Ascending aorta (tissue), 2 donors: Measurements from ENCODE around the gene KIF14. TPM values are rescaled to one million over a fixed set of nuclear protein-coding genes. Genes with fewer than 3 reads are reported as not detected.
"Not testable (repeated sequence)": the region's sequence is repeated elsewhere in the genome, so short reads cannot be mapped to it uniquely, and the experiment has no call there.

Source experiments
- DNase-seq, 2 donors: peaks; one replicate each; pipeline ENCODE4 v3.0.0-alpha.2; 2019; ENCODE audit warnings: low spot score in 2 of 2
- H3K27ac ChIP-seq, 2 donors: fragments of 200-600 bp; sonication (generic); one replicate each; pipeline ENCODE4 v1.5.1; 2016 to 2017; ENCODE audit warnings: mild to moderate bottlenecking in 1 of 2
- H3K27me3 ChIP-seq: fragments of 200-600 bp; sonication (generic); one replicate; pipeline ENCODE4 v1.5.1; 2017
- H3K36me3 ChIP-seq, 2 donors: fragments of 200-600 bp; sonication (generic); one replicate each; pipeline ENCODE4 v1.5.1; 2016
- H3K4me1 ChIP-seq, 2 donors: fragments of 200-600 bp; sonication (generic); one replicate each; pipeline ENCODE4 v1.5.1; 2016 to 2017; ENCODE audit warnings: mild to moderate bottlenecking in 1 of 2
- H3K4me3 ChIP-seq, 2 donors: fragments of 200-600 bp; sonication (generic); one replicate each; pipeline ENCODE4 v1.5.1; 2016 to 2017; ENCODE audit warnings: mild to moderate bottlenecking in 1 of 2
- H3K9me3 ChIP-seq, 2 donors: fragments of 200-600 bp; sonication (generic); one replicate each; pipeline ENCODE4 v1.5.1; 2016
- intact Hi-C: fragments of 100-400 bp; cut with DNase I; formaldehyde crosslinking; loops from one replicate; pipeline ENCODE4 v1.15.1; 2023
- total RNA-seq: library from RNA; depleted of rRNA; stranded (reverse); fragments of >200 nt; gene quantifications from one replicate; pipeline ENCODE4 v1.1.0, GENCODE V29; 2016
- TF ChIP-seq, protein P1 (sequence below), 3 experiments: fragments of 200-600 bp in 2 of 3; fragments of 450-650 bp in 1 of 3; sonication (generic) in 2 of 3; IDR thresholded peaks; one replicate each; pipeline ENCODE4 v1.5.1; 2016 to 2019; ENCODE audit warnings: antibody characterized with exemption in 3 of 3, mild to moderate bottlenecking in 1 of 3, moderate library complexity in 1 of 3

The KIF14 gene
- total RNA-seq, 1 donor from 2014 or later: not detected

DNA sequence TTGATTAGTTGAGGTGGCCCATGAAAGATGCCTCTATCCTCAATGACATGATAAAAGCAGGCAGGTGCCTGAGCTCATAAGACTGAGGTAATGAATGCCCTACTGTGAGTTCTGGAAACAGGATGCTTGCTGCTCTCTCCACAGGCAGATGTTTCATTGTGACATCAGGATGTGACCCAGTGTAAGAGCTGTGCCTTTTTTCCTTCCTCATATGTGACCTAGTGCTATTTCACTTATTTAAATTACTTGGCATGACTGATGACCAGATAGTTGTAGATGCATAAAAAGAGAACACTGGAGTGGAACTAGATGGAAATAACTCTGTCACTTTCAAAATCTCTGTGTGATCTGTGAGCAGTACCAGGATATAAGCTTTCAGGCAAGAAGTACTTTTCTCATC lies 31.9 kb downstream of the KIF14 start:
- TF ChIP-seq, protein P1, sequence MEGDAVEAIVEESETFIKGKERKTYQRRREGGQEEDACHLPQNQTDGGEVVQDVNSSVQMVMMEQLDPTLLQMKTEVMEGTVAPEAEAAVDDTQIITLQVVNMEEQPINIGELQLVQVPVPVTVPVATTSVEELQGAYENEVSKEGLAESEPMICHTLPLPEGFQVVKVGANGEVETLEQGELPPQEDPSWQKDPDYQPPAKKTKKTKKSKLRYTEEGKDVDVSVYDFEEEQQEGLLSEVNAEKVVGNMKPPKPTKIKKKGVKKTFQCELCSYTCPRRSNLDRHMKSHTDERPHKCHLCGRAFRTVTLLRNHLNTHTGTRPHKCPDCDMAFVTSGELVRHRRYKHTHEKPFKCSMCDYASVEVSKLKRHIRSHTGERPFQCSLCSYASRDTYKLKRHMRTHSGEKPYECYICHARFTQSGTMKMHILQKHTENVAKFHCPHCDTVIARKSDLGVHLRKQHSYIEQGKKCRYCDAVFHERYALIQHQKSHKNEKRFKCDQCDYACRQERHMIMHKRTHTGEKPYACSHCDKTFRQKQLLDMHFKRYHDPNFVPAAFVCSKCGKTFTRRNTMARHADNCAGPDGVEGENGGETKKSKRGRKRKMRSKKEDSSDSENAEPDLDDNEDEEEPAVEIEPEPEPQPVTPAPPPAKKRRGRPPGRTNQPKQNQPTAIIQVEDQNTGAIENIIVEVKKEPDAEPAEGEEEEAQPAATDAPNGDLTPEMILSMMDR (IDR thresholded peaks at IDR 0.05): no peak
- H3K4me3 ChIP-seq: no peak overlapping the region
- no peaks in the 10 kb centered on the region for H3K9me3 ChIP-seq
- no peak overlapping the region for H3K27ac ChIP-seq
- no peak for DNase-seq
- intact Hi-C loops: no loop called here
- no peaks in the 10 kb centered on the region for H3K36me3 ChIP-seq
- no peaks in the 10 kb centered on the region for H3K4me1 ChIP-seq
- no peaks in the 10 kb centered on the region for H3K27me3 ChIP-seq

DNA sequence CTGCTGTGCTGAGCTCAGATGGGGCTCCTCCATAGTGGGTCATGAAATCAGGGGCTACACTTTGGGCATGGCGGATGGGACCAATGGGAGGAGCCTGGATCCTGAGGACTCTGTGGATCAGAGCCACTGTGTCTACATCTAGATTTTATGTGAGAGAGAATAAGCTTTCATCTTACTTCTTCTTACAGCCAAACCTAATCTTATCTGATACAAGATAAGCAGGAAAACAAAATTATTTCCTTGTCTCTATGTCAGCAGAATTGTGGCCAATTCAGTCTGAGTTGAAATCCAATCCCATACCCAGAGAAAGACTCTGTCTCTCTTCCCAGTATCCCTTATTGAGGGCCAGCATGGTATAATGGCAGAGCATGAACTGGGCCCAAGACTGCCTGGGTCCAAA lies 56.2 kb downstream of the KIF14 start:
- H3K9me3 ChIP-seq: no peaks in the 10 kb centered on the region
- H3K27ac ChIP-seq: no peak overlapping the region
- no peak for DNase-seq
- H3K36me3 ChIP-seq: no peaks in the 10 kb centered on the region
- H3K27me3 ChIP-seq: no peaks in the 10 kb centered on the region
- no peaks in the 10 kb centered on the region for H3K4me1 ChIP-seq
- no peak overlapping the region for H3K4me3 ChIP-seq
- intact Hi-C loops: no loop called here
- TF ChIP-seq, protein P1 (IDR thresholded peaks at IDR 0.05): no peak

GRCh38 chr1:200561856-200562214 lies 58.7 kb downstream of the KIF14 start:
- intact Hi-C loops: no loop called here

DNA sequence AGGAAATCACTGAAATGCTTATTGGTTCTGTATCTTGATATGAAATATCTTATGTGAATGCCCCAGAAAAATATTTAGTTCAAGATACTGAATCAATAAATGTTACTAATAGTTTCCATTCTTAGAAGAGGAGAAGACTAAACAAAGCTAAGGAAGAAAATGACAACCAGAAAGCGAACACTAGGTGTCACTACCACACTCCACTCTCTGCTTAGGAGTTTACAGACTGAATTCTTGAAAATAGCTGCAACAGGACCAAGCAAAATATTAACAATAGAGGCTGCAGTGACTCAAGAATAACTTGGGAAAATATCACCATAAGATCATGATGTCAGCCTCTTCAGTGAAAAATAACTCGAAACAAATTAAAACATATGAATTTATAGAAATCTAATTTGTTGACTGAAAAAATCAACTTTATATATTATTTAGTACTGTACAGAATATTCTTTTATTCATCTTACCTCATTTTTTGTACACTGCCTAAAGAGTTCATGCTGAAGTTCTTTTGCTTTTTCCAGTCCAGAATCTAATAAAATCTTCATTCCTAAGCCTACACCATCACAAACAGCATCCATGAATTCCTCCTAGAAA lies 61.6 kb downstream of the KIF14 start:
- Histone ChIP-seq H3K36me3 (no peaks in the 10 kb centered on the region), H3K27me3 (no peaks in the 10 kb centered on the region), H3K4me1 (no peaks in the 10 kb centered on the region), H3K27ac (no peak overlapping the region), H3K9me3 (no peaks in the 10 kb centered on the region), H3K4me3 (no peak overlapping the region)
- DNase-seq: no peak
- TF ChIP-seq, protein P1 (IDR thresholded peaks at IDR 0.05): peak; percentile 14 to 70 (median 43)
- intact Hi-C loops: loop anchor here (2.0 to 5.0 kb wide), 3 partner anchors 244 to 558 kb away; no protein-coding TSS in a partner anchor

More at GRCh38 chr1:200561856-200562214, 58.7 kb downstream of the KIF14 start:
- Histone ChIP-seq H3K36me3 (no peaks in the 10 kb centered on the region), H3K27me3 (no peaks in the 10 kb centered on the region), H3K9me3 (no peaks in the 10 kb centered on the region), H3K4me3 (no peak overlapping the region), H3K27ac (no peak overlapping the region), H3K4me1 (no peaks in the 10 kb centered on the region)
- DNase-seq: no peak
- TF ChIP-seq, protein P1 (IDR thresholded peaks at IDR 0.05): no peak

DNA sequence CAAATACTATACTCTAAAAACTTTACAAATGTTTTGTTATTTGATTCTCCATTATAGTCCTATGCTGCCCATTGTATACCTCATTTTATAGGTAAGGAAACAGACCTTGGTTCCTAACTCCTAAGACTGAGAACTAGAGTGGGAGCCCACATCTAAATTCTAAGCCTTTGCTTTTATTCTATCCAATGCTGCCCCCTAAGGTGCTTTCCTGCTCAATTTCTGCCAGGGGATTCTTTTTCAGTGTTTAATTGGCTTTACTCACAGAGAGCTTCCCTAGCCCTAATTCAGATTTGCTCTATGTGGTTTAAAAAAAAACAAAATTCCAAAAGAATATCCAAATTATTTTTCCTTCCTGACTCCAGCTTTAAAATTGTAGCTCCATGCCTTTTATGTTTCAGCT lies 64.5 kb downstream of the KIF14 start:
- no peaks in the 10 kb centered on the region for H3K36me3 ChIP-seq
- H3K9me3 ChIP-seq: no peaks in the 10 kb centered on the region
- TF ChIP-seq, protein P1 (IDR thresholded peaks at IDR 0.05): no peak
- no peaks in the 10 kb centered on the region for H3K4me1 ChIP-seq
- no peak for DNase-seq
- no peaks in the 10 kb centered on the region for H3K27me3 ChIP-seq
- intact Hi-C loops: loop anchor here (5.0 kb wide), 2 partner anchors 486 to 561 kb away; no protein-coding TSS in a partner anchor
- no peak overlapping the region for H3K4me3 ChIP-seq
- no peak overlapping the region for H3K27ac ChIP-seq

GRCh38 chr1:200552737-200553136 lies 67.8 kb downstream of the KIF14 start:
- H3K4me1 ChIP-seq, DNase-seq, intact Hi-C loops, H3K27ac ChIP-seq, H3K27me3 ChIP-seq, H3K36me3 ChIP-seq, H3K9me3 ChIP-seq, H3K4me3 ChIP-seq: not testable (repeated sequence)
